Measurements from ENCODE around the gene DGKD. TPM values are rescaled to one million over a fixed set of nuclear protein-coding genes. Genes with fewer than 3 reads are reported as not detected.
A peak's percentile ranks its signal among the peaks of the same experiment; 100 is the strongest.

DGKD gene
- total RNA-seq, 1 donor from 2014 or later = 86.7 TPM

GRCh38 chr2:233469261-233470010, 115.1 kb downstream of the DGKD start:
- intact Hi-C loops (cut with DNase I) = no loop called here
- ATAC-seq (no peak), DNase-seq (peak; percentile 64)
- Histone ChIP-seq H3K27ac (peak overlapping the region; percentile 58), H3K4me3 (no peak overlapping the region), H3K4me1 (peaks cover 7% of the 10 kb centered on the region), H3K27me3 (no peaks in the 10 kb centered on the region), H3K9me3 (no peaks in the 10 kb centered on the region), H3K36me3 (peaks cover 37% of the 10 kb centered on the region)
- TF ChIP-seq CTCF (IDR thresholded peaks at IDR 0.05) = no peak

GRCh38 chr2:233470011-233470687, 115.9 kb downstream of the DGKD start:
- ATAC-seq (peak; percentile 52), DNase-seq (peak; percentile 66)
- Histone ChIP-seq H3K4me3 (no peak overlapping the region), H3K36me3 (peaks cover 30% of the 10 kb centered on the region), H3K27ac (peak overlapping the region; percentile 58), H3K9me3 (no peaks in the 10 kb centered on the region), H3K27me3 (no peaks in the 10 kb centered on the region), H3K4me1 (peaks cover 7% of the 10 kb centered on the region)
- intact Hi-C loops (cut with DNase I) = no loop called here
- TF ChIP-seq CTCF (IDR thresholded peaks at IDR 0.05) = no peak

- intact Hi-C loops (cut with DNase I) = no loop called here
- TF ChIP-seq CTCF (IDR thresholded peaks at IDR 0.05) = no peak
- Histone ChIP-seq H3K4me1 (peaks cover 7% of the 10 kb centered on the region), H3K4me3 (no peak overlapping the region), H3K36me3 (peaks cover 29% of the 10 kb centered on the region), H3K9me3 (no peaks in the 10 kb centered on the region), H3K27me3 (no peaks in the 10 kb centered on the region), H3K27ac (peak overlapping the region; percentile 42)
- no peak for ATAC-seq
- DNase-seq = no peak
Observed at GRCh38 chr2:233470839-233471238, 116.5 kb downstream of the DGKD start.

- intact Hi-C loops (cut with DNase I) = no loop called here
- Histone ChIP-seq H3K4me3 (no peak overlapping the region), H3K36me3 (peaks cover 31% of the 10 kb centered on the region), H3K27ac (no peak overlapping the region), H3K4me1 (peaks cover 7% of the 10 kb centered on the region), H3K27me3 (no peaks in the 10 kb centered on the region), H3K9me3 (no peaks in the 10 kb centered on the region)
- no peak for ATAC-seq
- no peak for DNase-seq
- TF ChIP-seq CTCF (IDR thresholded peaks at IDR 0.05) = no peak
Observed at GRCh38 chr2:233471291-233472035, 117.2 kb downstream of the DGKD start.

- no peak for TF ChIP-seq CTCF (IDR thresholded peaks at IDR 0.05)
- DNase-seq = no peak
- Histone ChIP-seq H3K36me3 (peaks cover 21% of the 10 kb centered on the region), H3K27ac (no peak overlapping the region), H3K9me3 (no peaks in the 10 kb centered on the region), H3K4me1 (peaks cover 7% of the 10 kb centered on the region), H3K4me3 (no peak overlapping the region), H3K27me3 (no peaks in the 10 kb centered on the region)
- intact Hi-C loops (cut with DNase I) = no loop called here
- ATAC-seq = no peak
Observed at GRCh38 chr2:233473386-233473791, 119.1 kb downstream of the DGKD start.
